MM.1S (cell line): Measurements from ENCODE around the gene CD37.

Experiments used
- DNase-seq: peaks from one replicate; pipeline ENCODE4 v3.0.0-alpha.2; 2015
- H2AFZ ChIP-seq: fragments of 300-600 bp; sonication (generic); 2 replicates; pipeline ENCODE4 v1.6.0; 2016; ENCODE audit warnings: antibody characterized with exemption, low read length
- H3F3A ChIP-seq: fragments of 300-600 bp; sonication (generic); 2 replicates; pipeline ENCODE4 v1.6.1; 2016; ENCODE audit warnings: mild to moderate bottlenecking, antibody characterized with exemption, low read length, moderate library complexity, mixed read lengths; ENCODE audit not compliant: insufficient read depth
- H3K27ac ChIP-seq: fragments of 300-600 bp; sonication (generic); 2 replicates; pipeline ENCODE4 v1.5.1; 2016; ENCODE audit warnings: mild to moderate bottlenecking, low read length
- H3K27me3 ChIP-seq: fragments of 300-600 bp; sonication (generic); replicated peaks from 2 replicates; pipeline ENCODE4 v1.6.0; 2016; ENCODE audit warnings: low read length; ENCODE audit not compliant: insufficient read depth
- H3K36me3 ChIP-seq: fragments of 300-600 bp; sonication (generic); replicated peaks from 2 replicates; pipeline ENCODE4 v1.6.1; 2016; ENCODE audit warnings: mild to moderate bottlenecking, low read length, mixed read lengths; ENCODE audit not compliant: insufficient read depth
- H3K4me1 ChIP-seq: fragments of 300-600 bp; sonication (generic); 2 replicates; pipeline ENCODE4 v1.6.1; 2016; ENCODE audit warnings: low read length, mixed read lengths
- H3K4me2 ChIP-seq: fragments of 300-600 bp; sonication (generic); 2 replicates; pipeline ENCODE4 v1.6.0; 2016; ENCODE audit warnings: low read depth, low read length
- H3K4me3 ChIP-seq: fragments of 300-600 bp; sonication (generic); 2 replicates; pipeline ENCODE4 v1.5.1; 2016; ENCODE audit warnings: low read length, mixed read lengths
- H3K79me2 ChIP-seq: fragments of 300-600 bp; sonication (generic); 2 replicates; pipeline ENCODE4 v1.6.1; 2016; ENCODE audit warnings: mixed run types, low read length, mixed read lengths
- H3K9ac ChIP-seq: fragments of 300-600 bp; sonication (generic); 2 replicates; pipeline ENCODE4 v1.6.1; 2016; ENCODE audit warnings: low read length, mixed read lengths
- H3K9me2 ChIP-seq: fragments of 300-600 bp; sonication (generic); replicated peaks from 2 replicates; pipeline ENCODE4 v1.6.1; 2016; ENCODE audit warnings: mild to moderate bottlenecking, low read length, mixed read lengths; ENCODE audit not compliant: insufficient read depth
- H3K9me3 ChIP-seq: fragments of 300-600 bp; sonication (generic); replicated peaks from 2 replicates; pipeline ENCODE4 v1.6.1; 2016; ENCODE audit warnings: mild to moderate bottlenecking, low read length, mixed read lengths; ENCODE audit not compliant: insufficient read depth
- H4K20me1 ChIP-seq: fragments of 300-600 bp; sonication (generic); 2 replicates; pipeline ENCODE4 v1.6.1; 2016; ENCODE audit warnings: mild to moderate bottlenecking, low read length, moderate library complexity, mixed read lengths; ENCODE audit not compliant: insufficient read depth
- CTCF ChIP-seq: fragments of 300-600 bp; sonication (generic); IDR thresholded peaks from 2 replicates; pipeline ENCODE4 v1.5.1; 2016; ENCODE audit warnings: antibody characterized with exemption, low read length, mixed read lengths
- EZH2 ChIP-seq: fragments of 300-600 bp; sonication (generic); optimal IDR thresholded peaks from 2 replicates; pipeline ENCODE3; 2017; ENCODE audit warnings: low read depth, mild to moderate bottlenecking, antibody characterized with exemption, low read length, mixed read lengths
- EZH2phosphoT487 ChIP-seq: fragments of 300-600 bp; sonication (generic); IDR thresholded peaks from 2 replicates; pipeline ENCODE4 v1.6.1; 2018; ENCODE audit warnings: antibody characterized with exemption, low read length

CD37 gene

GRCh38 chr19:49336482-49337266 is 1.5 kb downstream of the CD37 start:
- Histone ChIP-seq H3K36me3 (no peaks in the 10 kb centered on the region), H3F3A (no peaks in the 10 kb centered on the region), H3K27me3 (no peaks in the 10 kb centered on the region), H3K79me2 (no peaks in the 10 kb centered on the region), H3K9me3 (no peaks in the 10 kb centered on the region), H3K4me2 (no peak overlapping the region), H3K4me1 (peaks cover 16% of the 10 kb centered on the region), H3K9ac (no peak overlapping the region), H3K9me2 (no peaks in the 10 kb centered on the region), H3K27ac (no peak overlapping the region), H2AFZ (no peak overlapping the region), H3K4me3 (no peak overlapping the region), H4K20me1 (no peaks in the 10 kb centered on the region)
- TF ChIP-seq EZH2 = no peak
- no peak for TF ChIP-seq CTCF
- TF ChIP-seq EZH2phosphoT487 = no peak
- no peak for DNase-seq

GRCh38 chr19:49337267-49338022 is 2.2 kb downstream of the CD37 start:
- Histone ChIP-seq H3K4me1 (peaks cover 16% of the 10 kb centered on the region), H4K20me1 (no peaks in the 10 kb centered on the region), H3F3A (no peaks in the 10 kb centered on the region), H3K9me2 (no peaks in the 10 kb centered on the region), H3K36me3 (no peaks in the 10 kb centered on the region), H3K9me3 (no peaks in the 10 kb centered on the region), H3K4me3 (no peak overlapping the region), H3K79me2 (no peaks in the 10 kb centered on the region), H3K27ac (no peak overlapping the region), H2AFZ (no peak overlapping the region), H3K27me3 (no peaks in the 10 kb centered on the region), H3K4me2 (no peak overlapping the region), H3K9ac (no peak overlapping the region)
- no peak for DNase-seq
- no peak for TF ChIP-seq EZH2phosphoT487
- no peak for TF ChIP-seq CTCF
- no peak for TF ChIP-seq EZH2

- TF ChIP-seq EZH2phosphoT487 = no peak
- TF ChIP-seq EZH2 = no peak
- no peak for TF ChIP-seq CTCF
Measured at GRCh38 chr19:49338023-49338677, 2.9 kb downstream of the CD37 start.

More at GRCh38 chr19:49338023-49338677, 2.9 kb downstream of the CD37 start:
- Histone ChIP-seq H3F3A (no peaks in the 10 kb centered on the region), H3K9me2 (no peaks in the 10 kb centered on the region), H3K9ac (no peak overlapping the region), H2AFZ (no peak overlapping the region), H3K9me3 (no peaks in the 10 kb centered on the region), H3K79me2 (no peaks in the 10 kb centered on the region), H3K4me3 (no peak overlapping the region), H3K4me2 (no peak overlapping the region), H3K4me1 (peaks cover 16% of the 10 kb centered on the region), H3K36me3 (no peaks in the 10 kb centered on the region), H4K20me1 (no peaks in the 10 kb centered on the region), H3K27me3 (no peaks in the 10 kb centered on the region; the same call in 1 of the 2 replicates), H3K27ac (no peak overlapping the region)
- no peak for DNase-seq
